Stomach smooth muscle (tissue), 2 donors: ENCODE results near the gene FXYD3.

ENCODE experiments used
- H3K27ac ChIP-seq: one replicate; pipeline ENCODE4 v1.7.0; 2013; ENCODE audit warnings: mild to moderate bottlenecking, low read length, inconsistent platforms
- H3K27me3 ChIP-seq, 2 donors: one replicate each; pipeline ENCODE4 v1.7.0; 2013; ENCODE audit warnings: low read length in 2 of 2; ENCODE audit not compliant: insufficient read depth in 2 of 2, control insufficient read depth in 1 of 2
- H3K36me3 ChIP-seq, 2 donors: one replicate each; pipeline ENCODE4 v1.7.0; 2013; ENCODE audit warnings: low read length in 2 of 2; ENCODE audit not compliant: control insufficient read depth in 2 of 2, insufficient read depth in 2 of 2
- H3K4me1 ChIP-seq: one replicate; pipeline ENCODE4 v1.7.0; 2013; ENCODE audit warnings: low read length; ENCODE audit not compliant: control insufficient read depth, insufficient read depth
- H3K4me3 ChIP-seq, 2 donors: one replicate each; pipeline ENCODE4 v1.7.0; 2013; ENCODE audit warnings: low read length in 2 of 2
- H3K9ac ChIP-seq, 2 donors: one replicate each; pipeline ENCODE4 v1.7.0; 2013; ENCODE audit warnings: low read length in 2 of 2, mild to moderate bottlenecking in 1 of 2
- H3K9me3 ChIP-seq, 2 donors: one replicate each; pipeline ENCODE4 v1.7.0; 2013; ENCODE audit warnings: low read length in 2 of 2; ENCODE audit not compliant: control insufficient read depth in 2 of 2
- donor health status: healthy.
- donor health status: Pancreatic carcinoma.

The FXYD3 gene

DNA sequence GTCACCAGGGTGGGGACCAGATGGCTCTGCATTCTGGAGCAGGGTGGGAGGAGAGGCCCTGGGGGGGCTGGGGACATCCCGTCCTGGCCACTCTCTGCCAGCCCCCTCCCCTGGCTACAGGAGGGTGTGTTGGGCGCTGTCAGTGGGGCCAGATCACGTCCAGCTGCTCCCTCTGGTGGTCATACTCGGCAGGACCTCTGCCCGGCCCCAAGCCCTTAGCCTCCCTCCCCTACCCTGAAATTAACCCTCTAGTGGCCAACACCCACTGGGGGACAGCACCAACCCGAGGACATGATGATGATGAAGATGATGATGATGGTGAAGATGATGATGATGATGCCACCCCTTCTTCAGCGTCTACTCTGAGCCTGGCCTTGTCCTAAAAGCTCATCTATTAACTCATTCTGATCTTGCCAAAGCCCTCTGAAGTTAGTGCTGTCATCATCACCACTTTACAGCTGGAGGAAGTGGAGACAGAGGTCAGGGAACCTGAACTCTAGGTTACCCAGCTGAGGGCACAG, 19.8 kb downstream of the FXYD3 start:
- Histone ChIP-seq H3K27ac (no peak overlapping the region), H3K4me1 (peaks cover 33% of the 10 kb centered on the region), H3K36me3 (no peaks in the 10 kb centered on the region), H3K27me3 (peaks cover 26 to 27% of the 10 kb centered on the region in 2 donors), H3K9ac (no peak overlapping the region), H3K4me3 (peak overlapping the region in 1 of 2 donors; percentile 47), H3K9me3 (no peaks in the 10 kb centered on the region)

- Histone ChIP-seq H3K9ac (no peak overlapping the region), H3K9me3 (no peaks in the 10 kb centered on the region), H3K36me3 (no peaks in the 10 kb centered on the region), H3K4me1 (peaks cover 37% of the 10 kb centered on the region), H3K27ac (no peak overlapping the region), H3K4me3 (no peak overlapping the region), H3K27me3 (peaks cover 28 to 31% of the 10 kb centered on the region in 2 donors)
Observed at GRCh38 chr19:35136231-35136630, 20.6 kb downstream of the FXYD3 start.

- Histone ChIP-seq H3K4me3 (no peak overlapping the region), H3K4me1 (peaks cover 38% of the 10 kb centered on the region), H3K27me3 (peaks cover 37 to 39% of the 10 kb centered on the region in 2 donors), H3K9ac (no peak overlapping the region), H3K36me3 (no peaks in the 10 kb centered on the region), H3K27ac (no peak overlapping the region), H3K9me3 (no peaks in the 10 kb centered on the region)
Observed at GRCh38 chr19:35136977-35137702, 21.5 kb downstream of the FXYD3 start.

DNA sequence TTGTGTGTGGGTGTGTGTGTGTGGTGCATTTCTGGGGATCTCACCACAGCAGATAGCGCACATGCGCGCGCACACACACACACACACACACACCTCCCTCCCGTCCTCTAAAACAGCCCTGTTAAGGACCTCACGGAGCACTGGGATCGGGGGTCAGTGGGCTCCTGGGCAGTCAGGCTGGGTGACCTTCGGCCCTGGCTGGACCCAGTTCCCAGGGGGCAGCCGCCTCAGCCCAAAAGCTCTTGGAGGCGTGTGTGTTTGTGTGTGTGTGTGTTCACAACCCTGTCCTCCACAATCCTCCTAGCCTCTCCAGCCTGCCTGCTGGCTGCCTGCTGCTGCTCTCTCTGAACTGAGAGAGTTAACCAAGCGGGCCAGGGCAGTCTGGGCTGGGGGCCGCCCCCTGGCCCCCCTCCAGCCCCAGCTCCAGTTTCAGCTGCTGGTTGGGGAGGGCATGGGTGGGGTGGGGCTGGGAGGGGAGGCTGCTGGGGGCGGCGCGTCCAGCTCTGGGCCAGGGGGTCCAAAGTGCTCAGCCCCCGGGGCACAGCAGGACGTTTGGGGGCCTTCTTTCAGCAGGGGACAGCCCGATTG, 22.8 kb downstream of the FXYD3 start, which contains the start of gene FXYD1:
TSS of gene FXYD1 (plus strand) at position 520 of the 588 bp plus-strand sequence. CDS start 1,256 bp downstream, outside the sequence.
- Histone ChIP-seq H3K27ac (peak within 1 kb of the TSS; percentile 66), H3K4me1 (peaks cover 43% of the 10 kb centered on the region), H3K4me3 (peak within 1 kb of the TSS; percentile 40 to 69)

DNA sequence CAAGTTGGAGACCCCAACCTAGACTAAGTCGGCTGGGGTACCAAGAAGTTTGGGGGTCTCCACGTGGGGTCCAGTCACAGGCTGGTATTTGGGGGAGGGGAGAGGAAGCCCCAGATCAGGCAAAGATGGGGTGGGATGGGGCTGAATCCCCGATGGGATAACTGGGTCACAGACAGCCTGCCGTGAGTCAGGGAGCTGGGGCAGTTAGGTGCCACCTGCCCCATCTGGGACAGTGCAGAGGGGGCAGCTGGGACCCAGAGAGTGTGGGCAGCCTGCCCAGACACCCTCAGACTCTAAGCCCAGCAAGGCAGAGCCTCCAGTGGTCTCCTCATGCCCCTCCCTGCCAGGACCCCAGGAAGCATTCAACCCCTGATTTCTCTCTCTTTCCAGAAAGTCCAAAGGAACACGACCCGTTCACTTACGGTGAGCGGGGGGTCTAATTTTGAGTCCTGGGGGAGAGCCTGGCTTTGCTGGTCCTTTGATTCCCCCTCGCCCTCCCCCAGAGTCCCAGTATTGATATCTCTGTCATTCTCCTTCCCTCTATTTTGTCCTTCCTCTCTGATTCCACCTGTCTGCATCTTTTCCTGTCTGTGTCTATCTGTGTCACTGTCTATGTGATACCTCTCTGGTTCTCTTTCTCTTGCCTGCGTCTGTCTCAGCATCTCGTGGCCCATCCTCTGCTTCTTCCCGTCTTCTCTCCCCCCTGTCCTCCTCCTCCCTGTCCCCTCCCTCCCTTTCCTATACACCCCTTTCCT, 24.8 kb downstream of the FXYD3 start:
- Histone ChIP-seq H3K9me3 (no peaks in the 10 kb centered on the region), H3K9ac (peak overlapping the region; percentile 57 to 58), H3K27ac (peak overlapping the region; percentile 66), H3K4me1 (peaks cover 37% of the 10 kb centered on the region), H3K36me3 (no peaks in the 10 kb centered on the region), H3K27me3 (peaks cover 51 to 63% of the 10 kb centered on the region in 2 donors), H3K4me3 (peak overlapping the region; percentile 40 to 69)

More for the DNA sequence above, 22.8 kb downstream of the FXYD3 start, which contains the start of gene FXYD1:
- H3K9me3 ChIP-seq: no peaks in the 10 kb centered on the region
- no peaks in the 10 kb centered on the region for H3K36me3 ChIP-seq
- H3K27me3 ChIP-seq: peaks cover 45 to 46% of the 10 kb centered on the region in 2 donors
- H3K9ac ChIP-seq: peak within 1 kb of the TSS; percentile 57 to 58

DNA sequence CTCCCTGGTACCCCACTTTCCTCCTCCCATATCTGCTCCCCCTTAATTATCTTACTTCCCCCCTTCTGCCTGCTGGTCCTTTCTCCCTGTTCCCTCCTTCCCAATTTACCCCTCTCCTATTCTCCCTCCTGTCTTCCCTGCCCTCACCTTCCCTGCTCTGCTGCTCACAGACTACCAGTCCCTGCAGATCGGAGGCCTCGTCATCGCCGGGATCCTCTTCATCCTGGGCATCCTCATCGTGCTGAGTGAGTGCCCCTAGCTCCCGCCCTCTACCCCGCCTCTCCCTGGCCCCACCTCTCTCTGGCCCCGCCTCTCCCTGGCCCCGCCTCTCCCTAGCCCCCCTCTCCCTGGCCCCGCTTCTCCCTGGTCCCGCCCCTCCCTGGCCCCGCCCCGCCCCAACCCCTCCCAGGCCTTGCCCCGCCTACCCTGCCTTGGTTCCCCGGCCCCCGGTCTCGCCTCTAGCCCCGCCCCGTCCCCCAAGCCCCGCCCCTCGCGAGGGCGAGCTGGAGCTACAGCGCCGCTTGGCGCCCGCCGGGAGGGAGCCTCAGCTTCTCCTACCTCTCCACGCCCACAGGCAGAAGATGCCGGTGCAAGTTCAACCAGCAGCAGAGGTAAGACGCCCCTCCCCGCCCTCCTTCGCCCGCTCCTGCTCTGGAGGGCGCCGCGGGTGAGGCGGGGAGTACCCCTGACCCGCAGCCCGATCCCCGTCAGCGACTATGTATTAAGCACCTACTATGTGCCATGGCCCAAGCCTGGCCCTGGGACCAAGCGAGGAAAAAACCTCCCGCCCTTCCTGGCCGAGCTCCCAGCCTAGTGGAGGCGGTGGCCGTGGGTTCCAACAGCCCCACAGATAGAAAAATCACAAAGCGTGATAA, 25.6 kb downstream of the FXYD3 start:
- peak overlapping the region; percentile 57 to 58 for H3K9ac ChIP-seq

GRCh38 chr19:35141837-35142605, 26.4 kb downstream of the FXYD3 start:
- peaks cover 46 to 55% of the 10 kb centered on the region in 2 donors for H3K27me3 ChIP-seq
- no peaks in the 10 kb centered on the region for H3K9me3 ChIP-seq
- H3K27ac ChIP-seq: no peak overlapping the region
- H3K4me1 ChIP-seq: peaks cover 35% of the 10 kb centered on the region
- peak overlapping the region in 1 of 2 donors; percentile 8 for H3K4me3 ChIP-seq
- H3K9ac ChIP-seq: no peak overlapping the region
- H3K36me3 ChIP-seq: no peaks in the 10 kb centered on the region

More for the DNA sequence above, 25.6 kb downstream of the FXYD3 start:
- Histone ChIP-seq H3K4me3 (peak overlapping the region; percentile 40 to 69), H3K9me3 (no peaks in the 10 kb centered on the region), H3K36me3 (no peaks in the 10 kb centered on the region), H3K27me3 (peaks cover 51 to 59% of the 10 kb centered on the region in 2 donors), H3K27ac (peak overlapping the region; percentile 66), H3K4me1 (peaks cover 35% of the 10 kb centered on the region)

GRCh38 chr19:35142606-35143230, 27.1 kb downstream of the FXYD3 start:
- Histone ChIP-seq H3K9me3 (no peaks in the 10 kb centered on the region), H3K36me3 (no peaks in the 10 kb centered on the region), H3K27me3 (peaks cover 43 to 55% of the 10 kb centered on the region in 2 donors), H3K27ac (no peak overlapping the region), H3K9ac (no peak overlapping the region), H3K4me3 (no peak overlapping the region), H3K4me1 (peaks cover 29% of the 10 kb centered on the region)

DNA sequence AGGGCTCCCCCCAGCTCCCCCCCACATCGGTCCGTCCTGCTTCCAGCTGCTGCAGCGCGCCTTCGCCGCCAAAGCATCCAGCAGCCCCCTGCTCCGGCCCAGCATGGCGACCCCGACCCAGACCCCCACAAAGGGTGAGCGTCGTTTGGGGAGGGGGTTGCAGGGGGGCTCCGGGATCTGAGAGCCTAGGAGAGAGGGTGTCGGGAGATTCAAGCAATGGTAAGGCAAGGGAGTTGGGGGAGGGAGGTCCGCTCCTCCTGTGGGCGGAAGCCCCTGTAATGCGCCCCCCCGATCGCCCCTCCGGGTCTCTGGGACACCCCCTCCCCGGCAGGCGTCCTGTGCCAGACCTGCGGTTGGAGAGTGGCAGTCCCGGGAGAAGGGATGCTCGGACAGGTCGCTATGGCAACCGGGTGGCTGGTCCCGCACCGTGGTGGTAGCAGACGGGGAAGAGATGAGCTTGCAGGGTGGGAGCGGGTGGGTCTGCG, 27.6 kb downstream of the FXYD3 start, which contains the start of gene FXYD7:
TSS of gene FXYD7 (plus strand) at position 25 of the 485 bp plus-strand sequence. CDS start at position 104, 79 bp downstream.
- Histone ChIP-seq H3K27me3 (peaks cover 41 to 55% of the 10 kb centered on the region in 2 donors), H3K9me3 (no peaks in the 10 kb centered on the region), H3K27ac (no peak within 1 kb of the TSS), H3K9ac (no peak within 1 kb of the TSS), H3K4me3 (no peak within 1 kb of the TSS), H3K4me1 (peaks cover 23% of the 10 kb centered on the region), H3K36me3 (no peaks in the 10 kb centered on the region)
